ENCODE measurements around the gene CEP170.

GRCh38 chr1:243227622-243228021 lies 27.5 kb downstream of the CEP170 start:
- TF ChIP-seq POLR2A (IDR thresholded peaks at IDR 0.05; ENCODE audit: low read depth, low read length) (no peak), TAF1 (IDR thresholded peaks at IDR 0.05; ENCODE audit: borderline replicate concordance, low read depth, low read length) (no peak), POLR2AphosphoS5 (IDR thresholded peaks at IDR 0.05; ENCODE audit: low read depth, low read length) (no peak)
